ENCODE measurements around the gene HKDC1. TPM values are rescaled to one million over a fixed set of nuclear protein-coding genes. Genes with fewer than 3 reads are reported as not detected.
A peak's percentile ranks its signal among the peaks of the same experiment; 100 is the strongest.

Gene HKDC1
- total and polyA plus RNA-seq, 10 of the 15 experiments (the other 5 are each of a cell fraction or from before 2014, with no cell fraction given) = 0.04 to 0.34 (median 0.13) TPM; not detected in 5

DNA sequence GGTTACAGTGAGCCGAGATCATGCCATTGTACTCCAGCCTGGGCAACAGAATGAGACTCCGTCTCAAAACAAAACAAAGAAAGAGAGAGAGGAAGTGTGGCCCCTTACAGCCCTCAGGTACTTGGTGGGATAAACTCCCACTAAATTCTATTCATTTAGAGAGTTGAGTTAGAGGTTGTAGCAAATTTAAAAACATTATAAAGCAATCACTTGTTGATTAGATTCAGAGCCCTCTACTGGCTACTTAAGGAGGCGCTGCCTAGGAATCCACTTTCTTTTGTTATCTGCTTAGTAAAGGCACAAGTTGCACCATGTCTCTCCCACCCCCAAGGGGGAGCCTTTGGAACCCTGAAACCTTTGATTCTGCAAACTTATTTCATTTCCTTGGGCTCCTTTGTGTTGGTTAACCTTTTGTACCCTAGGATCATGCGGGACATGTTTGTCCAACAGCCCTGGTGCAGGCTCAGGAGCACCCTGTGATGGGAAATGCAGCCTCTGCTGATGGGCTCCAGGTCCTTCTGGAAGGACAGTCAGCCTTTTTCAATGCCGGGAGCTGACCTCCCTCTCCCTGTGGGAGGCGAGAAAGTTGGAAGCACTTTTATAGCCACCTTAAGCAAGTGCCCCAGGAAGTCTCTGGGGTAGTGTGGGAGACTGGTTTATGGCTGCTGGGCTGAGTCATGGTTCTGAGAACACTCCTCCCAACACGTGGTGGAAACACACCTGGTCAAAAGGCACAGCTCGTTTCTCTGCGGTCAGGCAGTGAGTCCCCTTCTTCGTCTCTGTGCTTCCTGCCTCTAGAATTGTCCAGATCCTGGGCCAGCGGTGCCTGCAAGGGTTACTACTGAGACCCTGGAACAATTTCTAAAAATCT, 2.3 kb downstream of the HKDC1 start:
- WGBS (ENCODE audit: insufficient coverage, insufficient replicate concordance, low lambda C conversion rate, missing lambda C conversion rate) = 5% methylated on average over 11 of the region's 11 CpGs
- SMC1A ChIA-PET (ENCODE audit: uncharacterized antibody, unreplicated experiment) = interaction anchor here (0.6 to 4.3 kb wide), 7 partner anchors 13 to 217 kb away, joined by 3 to 33 read pairs (median 3); partner anchors contain the start of gene SRGN
- POLR2A ChIA-PET = interaction anchor here (0.6 to 1.4 kb wide), 6 partner anchors 19 to 178 kb away, joined by 3 to 4 read pairs (median 3); no protein-coding TSS in a partner anchor
- H3K9ac ChIP-seq (ENCODE audit: control insufficient read depth, insufficient read depth, low read length) = peak overlapping the region; percentile 54
- peak; percentile 97 for ATAC-seq
- FAIRE-seq = peak; percentile 97
- intact Hi-C loops (cut with micrococcal nuclease; ENCODE audit: unreplicated experiment) (loop anchor here (1.0 to 10.0 kb wide), 4 partner anchors 98 to 234 kb away; partner anchors contain the start of genes KIFBP and VPS26A), in situ Hi-C loops (cut with MboI) (loop anchor here (10.0 kb wide), 1 partner anchor 228 kb away; no protein-coding TSS in a partner anchor)
- RAD21 ChIA-PET (ENCODE audit: unreplicated experiment) = interaction anchor here (0.8 to 1.2 kb wide), 8 partner anchors 25 to 217 kb away, joined by 3 to 7 read pairs (median 3); no protein-coding TSS in a partner anchor
- DNase-seq (ENCODE audit: low read depth, low spot score) = peak; percentile 88
- H3K4me3 ChIP-seq = peak overlapping the region; percentile 63
- H3K36me3 ChIP-seq (ENCODE audit: control insufficient read depth in 2 of 2, insufficient read depth in 2 of 2, low read length in 1 of 2) = no peaks in the 10 kb centered on the region
- peak overlapping the region; percentile 54 for H2AFZ ChIP-seq (ENCODE audit: control insufficient read depth, low read depth, low read length)
- CTCF ChIA-PET = interaction anchor here (0.5 to 5.8 kb wide), 15 partner anchors 10 to 1184 kb away, joined by 3 to 40 read pairs (median 3); partner anchors contain the start of genes DDX21 and SRGN
- H3K27me3 ChIP-seq (replicated peaks in 1 of 2; ENCODE audit: control insufficient read depth in 2 of 2, insufficient read depth in 2 of 2, low read length in 1 of 2) = no peaks in the 10 kb centered on the region
- no TSS peak for BruUV-seq (replicated peaks)
- H3K9me3 ChIP-seq (replicated peaks; ENCODE audit: control insufficient read depth, insufficient read depth, low read length) = no peaks in the 10 kb centered on the region
- peaks cover 25% of the 10 kb centered on the region for H3K4me1 ChIP-seq (ENCODE audit: control insufficient read depth, insufficient read depth, low read length)
- no peaks in the 10 kb centered on the region for H3K79me2 ChIP-seq (ENCODE audit: control insufficient read depth, insufficient read depth, low read length)
- peak overlapping the region; percentile 80 for H3K27ac ChIP-seq (ENCODE audit: control insufficient read depth, insufficient read depth)
- no peaks in the 10 kb centered on the region for H4K20me1 ChIP-seq (ENCODE audit: control insufficient read depth, insufficient read depth)
- H3K4me2 ChIP-seq (ENCODE audit: control insufficient read depth, insufficient read depth) = peak overlapping the region; percentile 70
- TF ChIP-seq ETV6 (conservative IDR thresholded peaks at IDR 0.05 in 1 of 2, IDR thresholded peaks at IDR 0.05 in 1 of 2; ENCODE audit: borderline replicate concordance in 1 of 2, low read depth in 1 of 2) (peak in 1 of 2 experiments; percentile 21; a peak in 1 of 4 replicates), TBL1XR1 (IDR thresholded peaks at IDR 0.05; ENCODE audit: low read depth, low read length) (peak; percentile 65), ZNF207 (IDR thresholded peaks at IDR 0.05; ENCODE audit: borderline replicate concordance) (0 out of 2 replicates have a peak, but pooled peaks have one; percentile 12), STAT3 (IDR thresholded peaks at IDR 0.05; ENCODE audit: low read depth, low read length) (0 out of 2 replicates have a peak, but pooled peaks have one; percentile 56), SIX5 (IDR thresholded peaks at IDR 0.05; ENCODE audit: low read depth, low read length, severe bottlenecking) (no peak), IRF4 (IDR thresholded peaks at IDR 0.05; ENCODE audit: low read depth, low read length) (peak; percentile 86), POLR2AphosphoS5 (IDR thresholded peaks at IDR 0.05; ENCODE audit: low read length) (no peak), BCL11A (IDR thresholded peaks at IDR 0.05; ENCODE audit: low read depth, low read length) (peak; percentile 71; the same call in 1 of the 2 replicates), CBX3 (IDR thresholded peaks at IDR 0.05; ENCODE audit: borderline replicate concordance, low read depth) (no peak), ZNF217 (IDR thresholded peaks at IDR 0.05) (no peak; the same call in 1 of the 2 replicates), STAT1 (conservative IDR thresholded peaks at IDR 0.05) (no peak), CEBPB (IDR thresholded peaks at IDR 0.05; ENCODE audit: borderline replicate concordance in 1 of 2, low read depth in 2 of 2, low read length in 2 of 2) (no peak)
- TF ChIP-seq, protein P1, sequence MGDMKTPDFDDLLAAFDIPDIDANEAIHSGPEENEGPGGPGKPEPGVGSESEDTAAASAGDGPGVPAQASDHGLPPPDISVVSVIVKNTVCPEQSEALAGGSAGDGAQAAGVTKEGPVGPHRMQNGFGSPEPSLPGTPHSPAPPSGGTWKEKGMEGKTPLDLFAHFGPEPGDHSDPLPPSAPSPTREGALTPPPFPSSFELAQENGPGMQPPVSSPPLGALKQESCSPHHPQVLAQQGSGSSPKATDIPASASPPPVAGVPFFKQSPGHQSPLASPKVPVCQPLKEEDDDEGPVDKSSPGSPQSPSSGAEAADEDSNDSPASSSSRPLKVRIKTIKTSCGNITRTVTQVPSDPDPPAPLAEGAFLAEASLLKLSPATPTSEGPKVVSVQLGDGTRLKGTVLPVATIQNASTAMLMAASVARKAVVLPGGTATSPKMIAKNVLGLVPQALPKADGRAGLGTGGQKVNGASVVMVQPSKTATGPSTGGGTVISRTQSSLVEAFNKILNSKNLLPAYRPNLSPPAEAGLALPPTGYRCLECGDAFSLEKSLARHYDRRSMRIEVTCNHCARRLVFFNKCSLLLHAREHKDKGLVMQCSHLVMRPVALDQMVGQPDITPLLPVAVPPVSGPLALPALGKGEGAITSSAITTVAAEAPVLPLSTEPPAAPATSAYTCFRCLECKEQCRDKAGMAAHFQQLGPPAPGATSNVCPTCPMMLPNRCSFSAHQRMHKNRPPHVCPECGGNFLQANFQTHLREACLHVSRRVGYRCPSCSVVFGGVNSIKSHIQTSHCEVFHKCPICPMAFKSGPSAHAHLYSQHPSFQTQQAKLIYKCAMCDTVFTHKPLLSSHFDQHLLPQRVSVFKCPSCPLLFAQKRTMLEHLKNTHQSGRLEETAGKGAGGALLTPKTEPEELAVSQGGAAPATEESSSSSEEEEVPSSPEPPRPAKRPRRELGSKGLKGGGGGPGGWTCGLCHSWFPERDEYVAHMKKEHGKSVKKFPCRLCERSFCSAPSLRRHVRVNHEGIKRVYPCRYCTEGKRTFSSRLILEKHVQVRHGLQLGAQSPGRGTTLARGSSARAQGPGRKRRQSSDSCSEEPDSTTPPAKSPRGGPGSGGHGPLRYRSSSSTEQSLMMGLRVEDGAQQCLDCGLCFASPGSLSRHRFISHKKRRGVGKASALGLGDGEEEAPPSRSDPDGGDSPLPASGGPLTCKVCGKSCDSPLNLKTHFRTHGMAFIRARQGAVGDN (IDR thresholded peaks at IDR 0.05) = peak; percentile 74; the same call in 1 of the 2 replicates
- TF ChIP-seq, protein P2, sequence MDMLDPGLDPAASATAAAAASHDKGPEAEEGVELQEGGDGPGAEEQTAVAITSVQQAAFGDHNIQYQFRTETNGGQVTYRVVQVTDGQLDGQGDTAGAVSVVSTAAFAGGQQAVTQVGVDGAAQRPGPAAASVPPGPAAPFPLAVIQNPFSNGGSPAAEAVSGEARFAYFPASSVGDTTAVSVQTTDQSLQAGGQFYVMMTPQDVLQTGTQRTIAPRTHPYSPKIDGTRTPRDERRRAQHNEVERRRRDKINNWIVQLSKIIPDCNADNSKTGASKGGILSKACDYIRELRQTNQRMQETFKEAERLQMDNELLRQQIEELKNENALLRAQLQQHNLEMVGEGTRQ (IDR thresholded peaks at IDR 0.05; ENCODE audit: borderline replicate concordance, low read depth, low read length) = peak; percentile 84
- TF ChIP-seq, protein P3, sequence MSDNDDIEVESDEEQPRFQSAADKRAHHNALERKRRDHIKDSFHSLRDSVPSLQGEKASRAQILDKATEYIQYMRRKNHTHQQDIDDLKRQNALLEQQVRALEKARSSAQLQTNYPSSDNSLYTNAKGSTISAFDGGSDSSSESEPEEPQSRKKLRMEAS (IDR thresholded peaks at IDR 0.05; ENCODE audit: low read depth, low read length) = peak; percentile 93

Data from GM12878 (cell line).